ENCODE results near the gene VSTM1.

DNA sequence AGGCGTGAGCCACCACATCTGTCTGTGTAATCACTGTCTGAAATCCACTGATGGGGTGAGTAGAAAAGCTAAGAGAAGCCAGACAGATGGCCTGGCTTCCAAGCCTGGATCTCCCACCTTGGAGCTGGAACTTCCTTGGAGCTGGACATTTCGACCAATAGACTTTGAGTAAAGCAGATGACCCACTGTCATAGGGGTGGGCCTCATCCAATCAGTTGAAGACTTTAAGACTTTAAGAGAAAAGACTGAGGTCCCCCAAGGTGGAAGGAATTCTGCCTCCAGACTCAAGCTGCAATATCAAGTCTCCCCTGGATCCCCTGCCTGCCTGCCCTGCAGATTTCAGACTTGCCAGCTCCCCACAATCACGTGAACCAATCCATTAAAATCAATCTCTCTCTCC is 20.7 kb downstream of the VSTM1 start:
- TF ChIP-seq RAD21 (IDR thresholded peaks at IDR 0.05; ENCODE audit: low read depth): no peak
- TF ChIP-seq NFIC (IDR thresholded peaks at IDR 0.05): no peak
- no peak for TF ChIP-seq TAF1 (IDR thresholded peaks at IDR 0.05; ENCODE audit: low read depth)
- no peak for TF ChIP-seq TEAD4 (IDR thresholded peaks at IDR 0.05)
- TF ChIP-seq, protein P1, sequence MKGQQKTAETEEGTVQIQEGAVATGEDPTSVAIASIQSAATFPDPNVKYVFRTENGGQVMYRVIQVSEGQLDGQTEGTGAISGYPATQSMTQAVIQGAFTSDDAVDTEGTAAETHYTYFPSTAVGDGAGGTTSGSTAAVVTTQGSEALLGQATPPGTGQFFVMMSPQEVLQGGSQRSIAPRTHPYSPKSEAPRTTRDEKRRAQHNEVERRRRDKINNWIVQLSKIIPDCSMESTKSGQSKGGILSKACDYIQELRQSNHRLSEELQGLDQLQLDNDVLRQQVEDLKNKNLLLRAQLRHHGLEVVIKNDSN (IDR thresholded peaks at IDR 0.05): no peak
- TF ChIP-seq, protein P2, sequence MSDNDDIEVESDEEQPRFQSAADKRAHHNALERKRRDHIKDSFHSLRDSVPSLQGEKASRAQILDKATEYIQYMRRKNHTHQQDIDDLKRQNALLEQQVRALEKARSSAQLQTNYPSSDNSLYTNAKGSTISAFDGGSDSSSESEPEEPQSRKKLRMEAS (IDR thresholded peaks at IDR 0.05): no peak
- TF ChIP-seq EP300 (IDR thresholded peaks at IDR 0.05; ENCODE audit: borderline replicate concordance): no peak

All from Ishikawa (cell line).